Endothelial cell of umbilical vein (primary cell): Measurements from ENCODE around the gene CEBPB. TPM values are rescaled to one million over a fixed set of nuclear protein-coding genes. Genes with fewer than 3 reads are reported as not detected.

ENCODE experiments used
- BruUV-seq: library from RNA; stranded (reverse); fragments of 400-500 nt; replicated peaks from 2 replicates; lab custom pipeline; 2021; lab: Mats Ljungman, UMichigan
- CTCF ChIA-PET: fragments of 300-600, 350-600 bp; sonication (Branson Sonifier 250); formaldehyde crosslinking; loops from one replicate; lab custom pipeline; 2021; ENCODE audit warnings: antibody characterized with exemption, inconsistent platforms; lab: Charles Lee
- POLR2A ChIA-PET: fragments of 300-600, 350-600 bp; sonication (Branson Sonifier 250); formaldehyde crosslinking; loops from one replicate; lab custom pipeline; 2021; ENCODE audit warnings: antibody characterized with exemption, inconsistent platforms; lab: Charles Lee
- DNase-seq: peaks from one replicate; pipeline ENCODE4 v3.0.0-alpha.2; 2011; ENCODE audit warnings: low read depth, low spot score
- FAIRE-seq: peaks from 2 replicates; lab custom pipeline; 2011; peaks lifted over from hg19 to GRCh38; lab: Jason Lieb, UNC
- H2AFZ ChIP-seq: 2 replicates; pipeline ENCODE4 v1.6.0; 2012; ENCODE audit warnings: low read depth, low read length, control low read depth, inconsistent platforms
- H3K27ac ChIP-seq: 2 replicates; pipeline ENCODE4 v1.5.1; 2011; ENCODE audit warnings: low read depth, mild to moderate bottlenecking, control low read depth, low read length, moderate library complexity; ENCODE audit not compliant: insufficient read depth
- H3K27me3 ChIP-seq, 2 experiments: 2 replicates each; pipeline versions ENCODE4 v1.6.0 to v1.6.1; 2011; ENCODE audit warnings: low read length in 2 of 2, mixed read lengths in 1 of 2; ENCODE audit not compliant: control insufficient read depth in 2 of 2, insufficient read depth in 2 of 2
- H3K36me3 ChIP-seq, 2 experiments: 2 replicates in 1 of 2; 3 replicates in 1 of 2; pipeline ENCODE4 v1.5.1; 2011; ENCODE audit warnings: low read length in 2 of 2, mild to moderate bottlenecking in 1 of 2, moderate library complexity in 1 of 2; ENCODE audit not compliant: control insufficient read depth in 2 of 2, insufficient read depth in 2 of 2; ENCODE audit errors: extremely low read depth in 1 of 2
- H3K4me1 ChIP-seq: 3 replicates; pipeline ENCODE4 v1.5.1; 2011; ENCODE audit warnings: mild to moderate bottlenecking, low read length; ENCODE audit not compliant: control insufficient read depth, insufficient read depth; ENCODE audit errors: extremely low read depth
- H3K4me2 ChIP-seq: 2 replicates; pipeline ENCODE4 v1.6.1; 2011; ENCODE audit warnings: low read length, control low read depth, mixed read lengths; ENCODE audit not compliant: insufficient read depth
- H3K4me3 ChIP-seq, 3 experiments: fragments of 200-600 bp in 1 of 3; sonication (generic), shearing (Covaris generic) in 1 of 3; replicated peaks in 1 of 3; 2 replicates each; pipeline ENCODE4 v1.5.1; 2011 to 2016; ENCODE audit warnings: control low read depth in 3 of 3, low read length in 3 of 3, mild to moderate bottlenecking in 2 of 3, inconsistent platforms in 1 of 3, low read depth in 1 of 3, moderate library complexity in 1 of 3; ENCODE audit not compliant: insufficient read depth in 1 of 3
- H3K79me2 ChIP-seq: 2 replicates; pipeline ENCODE4 v1.6.0; 2012; ENCODE audit warnings: low read length, inconsistent platforms; ENCODE audit not compliant: control insufficient read depth, insufficient read depth
- H3K9ac ChIP-seq: replicated peaks from 2 replicates; pipeline ENCODE3; 2011; ENCODE audit warnings: low read length, control low read depth; ENCODE audit not compliant: insufficient read depth; ENCODE audit errors: extremely low read depth
- H3K9me1 ChIP-seq: replicated peaks from 3 replicates; pipeline ENCODE4 v1.6.0; 2011; ENCODE audit warnings: mild to moderate bottlenecking, low read length; ENCODE audit not compliant: control insufficient read depth, insufficient read depth; ENCODE audit errors: extremely low read depth
- H3K9me3 ChIP-seq: replicated peaks from 2 replicates; pipeline ENCODE4 v1.5.1; 2012; ENCODE audit warnings: low read length, inconsistent platforms; ENCODE audit not compliant: control insufficient read depth, insufficient read depth
- H4K20me1 ChIP-seq: replicated peaks from 2 replicates; pipeline ENCODE3; 2011; ENCODE audit warnings: mild to moderate bottlenecking, low read length; ENCODE audit not compliant: control insufficient read depth, insufficient read depth; ENCODE audit errors: extremely low read depth
- CTCF ChIP-seq, 2 donors: IDR thresholded peaks; 1 replicate in 1 of 2; 2 replicates in 1 of 2; pipeline ENCODE4 v1.5.1; 2011; ENCODE audit warnings: low read length in 2 of 2, mild to moderate bottlenecking in 2 of 2, moderate library complexity in 2 of 2, control low read depth in 1 of 2, inconsistent platforms in 1 of 2, low read depth in 1 of 2; ENCODE audit not compliant: insufficient read depth in 1 of 2; ENCODE audit errors: extremely low read depth in 1 of 2
- EZH2 ChIP-seq: IDR thresholded peaks from 2 replicates; pipeline ENCODE4 v1.6.1; 2012; ENCODE audit warnings: borderline replicate concordance, low read depth, mild to moderate bottlenecking, moderate library complexity, low read length, inconsistent platforms; ENCODE audit not compliant: severe bottlenecking
- FOS ChIP-seq: IDR thresholded peaks from 2 replicates; pipeline ENCODE4 v1.6.1; 2011; ENCODE audit warnings: mild to moderate bottlenecking, low read length, moderate library complexity, borderline replicate concordance; ENCODE audit not compliant: insufficient read depth
- GATA2 ChIP-seq: IDR thresholded peaks from 2 replicates; pipeline ENCODE4 v1.7.0; 2011; ENCODE audit warnings: low read depth, mild to moderate bottlenecking, moderate library complexity, mixed read lengths, low read length; ENCODE audit not compliant: insufficient read length, insufficient read depth
- JUN ChIP-seq: IDR thresholded peaks from 2 replicates; pipeline ENCODE4 v1.6.1; 2011; ENCODE audit warnings: borderline replicate concordance, low read depth; ENCODE audit not compliant: insufficient read length, insufficient read depth
- MAX ChIP-seq: IDR thresholded peaks from 2 replicates; pipeline ENCODE4 v1.6.1; 2011; ENCODE audit not compliant: insufficient read depth, insufficient read length
- MYC ChIP-seq: IDR thresholded peaks from one replicate; pipeline ENCODE4 v1.6.1; 2011; ENCODE audit warnings: mild to moderate bottlenecking, low read depth, low read length
- POLR2A ChIP-seq: IDR thresholded peaks from 2 replicates; pipeline ENCODE4 v1.6.1; 2012; ENCODE audit warnings: low read depth, mild to moderate bottlenecking, control low read depth, low read length
- POLR2AphosphoS5 ChIP-seq: IDR thresholded peaks from 2 replicates; pipeline ENCODE4 v1.6.1; 2012; ENCODE audit warnings: low read depth, mild to moderate bottlenecking, control low read depth, low read length, moderate library complexity; ENCODE audit not compliant: insufficient read depth
- dilution Hi-C: fragments of 300-500 bp; cut with MboI; formaldehyde crosslinking; loops from one replicate; pipeline ENCODE4 v1.15.0; 2019; ENCODE audit warnings: low sequenced_read_pairs; ENCODE audit not compliant: extremely low pct_ligation_motif_present
- intact Hi-C: fragments of 100-400 bp; cut with micrococcal nuclease; formaldehyde crosslinking; loops from one replicate; pipeline ENCODE4 v1.10.0; 2022
- polyA plus RNA-seq, 4 experiments: library from polyadenylated mRNA; depleted of rRNA in 3 of 4; stranded (reverse) in 3 of 4; unstranded in 1 of 4; fragments of >200 nt; gene quantifications; 2 replicates each; pipeline versions ENCODE4 v1.2.1 to v1.2.3, GENCODE V29; 2011 to 2012; ENCODE audit warnings: missing spikeins in 1 of 4
- total RNA-seq: library from RNA; stranded (reverse); gene quantifications from 2 replicates; pipeline ENCODE4 v1.2.3, GENCODE V29; 2021

CEBPB gene
- total and polyA plus RNA-seq, 2 donors (not counting 3 experiments of a cell fraction or from before 2014, with no cell fraction given) = 3.7 to 11.4 TPM

DNA sequence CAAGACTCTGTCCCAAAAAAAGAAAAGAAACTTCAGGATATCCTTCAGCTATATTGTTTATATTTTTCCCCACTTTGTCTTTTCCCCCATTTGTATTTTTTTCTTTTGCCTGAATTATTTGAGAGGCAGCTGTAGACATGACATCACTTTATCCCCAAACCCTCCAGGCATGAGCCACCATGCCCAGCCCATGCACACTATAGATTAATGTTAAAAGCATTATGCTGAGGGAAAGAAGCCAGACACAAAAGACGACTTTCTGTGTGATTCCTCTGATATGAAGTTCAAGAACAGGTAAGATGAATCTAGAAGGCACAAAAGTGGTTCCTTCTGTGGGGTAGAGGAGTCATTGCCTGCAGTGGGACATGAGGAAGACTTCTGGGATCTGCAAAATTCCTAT is 16.4 kb downstream of the CEBPB start:
- Histone ChIP-seq H3K9me3 (no peaks in the 10 kb centered on the region), H4K20me1 (no peaks in the 10 kb centered on the region), H3K4me3 (no peak overlapping the region), H3K36me3 (no peaks in the 10 kb centered on the region), H3K79me2 (no peaks in the 10 kb centered on the region), H2AFZ (no peak overlapping the region), H3K27ac (no peak overlapping the region), H3K4me1 (no peaks in the 10 kb centered on the region), H3K9ac (no peak overlapping the region), H3K9me1 (no peaks in the 10 kb centered on the region), H3K4me2 (no peak overlapping the region), H3K27me3 (peaks cover 3 to 4% of the 10 kb centered on the region in 2 experiments)
- FAIRE-seq (no peak), DNase-seq (no peak)
- no TSS peak for BruUV-seq
- TF ChIP-seq EZH2 (no peak), MYC (no peak), POLR2AphosphoS5 (no peak), JUN (no peak), CTCF (IDR thresholded peaks at IDR 0.05; ENCODE audit: extremely low read depth in 1 of 2, insufficient read depth in 1 of 2, low read depth in 1 of 2, low read length in 2 of 2) (no peak), GATA2 (no peak), POLR2A (no peak), FOS (no peak), MAX (no peak)
- POLR2A ChIA-PET = no interaction called here
- dilution Hi-C loops (no loop called here), intact Hi-C loops (no loop called here)
- CTCF ChIA-PET = interaction anchor here (0.8 kb wide), 1 partner anchor 28 kb away, joined by 3 read pairs; no protein-coding TSS in a partner anchor
